G401 (cell line): ENCODE data around the gene EGLN2. TPM values are rescaled to one million over a fixed set of nuclear protein-coding genes. Genes with fewer than 3 reads are reported as not detected.
A peak's percentile ranks its signal among the peaks of the same experiment; 100 is the strongest.
"Not testable (repeated sequence)": the region's sequence is repeated elsewhere in the genome, so short reads cannot be mapped to it uniquely, and the experiment has no call there.

Experiments
- DNase-seq: peaks from one replicate; pipeline ENCODE4 v3.0.0-alpha.2; 2015; ENCODE audit warnings: low spot score
- in situ Hi-C: cut with HindIII; loops from 2 replicates; pipeline ENCODE4 v1.10.0; 2016; ENCODE audit warnings: low sequenced_read_pairs, mixed read lengths
- total RNA-seq: library from RNA; depleted of rRNA; stranded (reverse); fragments of >200 nt; shearing (Covaris generic); gene quantifications from 2 replicates; pipeline ENCODE4 v1.2.3, GENCODE V29; 2014

Gene EGLN2
- total RNA-seq, 1 experiment from 2014 or later = 117 TPM

DNA sequence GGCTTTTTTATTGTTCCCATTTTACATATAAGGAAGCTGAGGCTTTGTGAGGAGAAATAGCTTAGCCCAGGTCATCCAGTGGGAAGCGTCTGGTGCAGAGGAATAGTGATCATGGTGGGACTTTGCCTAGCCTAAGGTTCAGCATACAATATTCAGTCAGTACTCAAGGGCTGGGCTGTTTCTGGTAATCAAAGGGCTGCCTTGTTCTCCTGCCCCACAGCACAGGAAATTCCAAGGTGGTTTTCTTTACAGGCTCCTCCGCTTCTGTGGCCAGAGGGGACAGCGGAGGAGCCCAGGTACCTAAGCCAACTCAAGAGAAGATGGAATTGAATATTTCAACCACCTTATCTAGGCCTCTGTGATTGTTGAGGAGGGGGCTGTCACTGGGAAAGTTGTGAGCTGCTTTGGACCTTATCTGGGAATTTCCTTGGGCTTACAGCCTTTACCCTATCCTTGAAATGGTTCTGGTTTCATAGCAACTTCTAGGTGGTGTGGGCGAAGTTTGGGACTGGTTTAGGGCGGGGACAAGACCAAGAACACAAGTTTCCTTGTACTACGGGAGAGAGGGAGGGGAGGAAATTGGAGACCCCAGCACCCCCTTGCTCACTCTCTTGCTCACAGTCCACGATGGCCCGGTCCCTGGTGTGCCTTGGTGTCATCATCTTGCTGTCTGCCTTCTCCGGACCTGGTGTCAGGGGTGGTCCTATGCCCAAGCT, 23.9 kb upstream of the EGLN2 start, which contains the start of gene MIA:
Gene MIA (plus strand): TSS at position 606 of the 716 bp plus-strand sequence. CDS start 22 bp downstream, at position 628.
- no peak for DNase-seq
- in situ Hi-C loops = no loop called here

- in situ Hi-C loops = no loop called here
- DNase-seq = no peak
Observed at GRCh38 chr19:40775632-40776022, 23.4 kb upstream of the EGLN2 start.

DNA sequence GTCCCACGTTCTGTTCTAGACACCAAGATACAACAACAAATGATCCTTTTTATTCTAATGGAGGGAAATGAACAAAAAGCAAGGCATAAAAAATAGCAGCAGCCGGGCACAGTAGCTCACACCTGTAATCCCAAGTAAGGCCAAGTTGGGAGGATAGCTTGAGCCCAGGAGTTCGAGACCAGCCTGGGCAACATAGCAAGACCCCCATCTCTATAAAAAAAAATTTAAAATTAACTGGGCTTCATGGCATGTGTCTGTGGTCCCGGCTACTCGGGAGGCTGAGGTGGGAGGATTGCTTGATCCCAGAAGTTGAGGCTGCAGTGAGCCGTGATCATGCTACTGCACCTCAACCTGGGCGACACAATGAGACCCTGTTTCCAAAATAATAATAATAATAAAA, 22.6 kb upstream of the EGLN2 start:
- no peak for DNase-seq
- in situ Hi-C loops = no loop called here

GRCh38 chr19:40776932-40777644, 21.9 kb upstream of the EGLN2 start:
- DNase-seq = peak; percentile 98
- in situ Hi-C loops = no loop called here

GRCh38 chr19:40777645-40777936, 21.4 kb upstream of the EGLN2 start:
- in situ Hi-C loops = no loop called here
- no peak for DNase-seq

DNA sequence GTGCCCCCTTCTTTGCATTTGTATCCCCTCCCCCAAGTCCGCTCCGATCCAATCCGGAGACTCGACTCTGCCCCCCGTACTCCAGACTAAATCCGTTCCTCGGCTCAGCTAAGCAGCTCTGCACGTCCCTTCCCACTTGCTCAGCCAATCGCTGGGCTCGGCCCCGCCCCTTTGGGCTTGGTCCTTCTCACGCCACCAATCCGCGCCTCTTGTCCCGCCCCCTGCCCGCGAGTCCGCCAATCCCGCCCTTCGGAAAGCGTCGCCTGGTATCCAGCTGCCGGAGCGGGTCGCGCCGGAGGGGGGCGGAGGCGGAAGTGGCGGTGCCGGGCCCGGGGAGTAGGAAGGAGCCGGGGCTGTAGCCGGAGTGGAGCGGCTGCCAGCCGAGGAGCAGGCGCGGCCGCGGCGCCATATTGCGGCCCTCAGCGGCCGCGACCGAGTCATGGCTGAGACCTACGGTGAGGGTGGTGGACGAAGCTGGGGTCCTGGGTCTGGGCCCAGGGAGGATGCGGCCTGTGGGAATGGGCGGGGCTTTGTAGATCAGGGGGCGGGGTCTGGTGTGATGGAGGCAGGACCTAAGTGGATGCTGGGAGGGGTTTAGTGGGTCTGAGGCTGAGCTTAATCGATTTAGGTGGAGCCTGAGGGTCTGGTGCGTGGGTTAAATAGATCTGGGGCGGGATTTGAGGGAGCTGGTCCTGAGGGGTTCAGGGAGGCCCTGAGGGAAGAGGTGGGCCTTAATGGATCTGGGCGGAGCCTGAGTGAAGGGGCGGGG, 20.9 kb upstream of the EGLN2 start, which contains the start of gene RAB4B:
Gene RAB4B (plus strand): TSS at position 311 of the 769 bp plus-strand sequence. CDS start 129 bp downstream, at position 440.
- in situ Hi-C loops = no loop called here

GRCh38 chr19:40778706-40779284, 20.2 kb upstream of the EGLN2 start:
- in situ Hi-C loops = no loop called here
- no peak for DNase-seq

More for the DNA sequence above, 20.9 kb upstream of the EGLN2 start, which contains the start of gene RAB4B:
- peak; percentile 100 for DNase-seq

- no peak for DNase-seq
- in situ Hi-C loops = no loop called here
Observed at GRCh38 chr19:40780582-40780981, 18.4 kb upstream of the EGLN2 start.

DNA sequence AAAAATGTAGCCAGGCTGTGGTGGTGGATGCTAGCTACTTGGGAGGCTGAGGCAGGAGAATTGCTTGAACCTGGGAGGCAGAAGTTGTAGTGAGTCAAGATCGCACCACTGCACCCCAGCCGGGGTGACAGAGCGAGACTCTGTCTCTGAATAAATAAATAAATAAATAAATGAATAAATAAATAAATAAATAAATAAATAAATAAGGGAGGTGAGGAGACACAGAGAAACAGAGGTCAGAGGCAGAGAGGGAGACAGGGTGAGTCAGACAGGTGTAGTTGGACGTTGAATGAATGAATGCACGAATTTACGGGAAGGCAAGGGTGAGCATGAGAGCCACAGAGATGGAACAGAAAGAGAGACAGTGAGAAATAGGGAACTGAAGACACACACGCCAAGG, 17.9 kb upstream of the EGLN2 start:
- in situ Hi-C loops = no loop called here
- no peak for DNase-seq

- in situ Hi-C loops = no loop called here
- DNase-seq = no peak
Observed at GRCh38 chr19:40783711-40784110, 15.3 kb upstream of the EGLN2 start.

GRCh38 chr19:40784146-40784545, 14.8 kb upstream of the EGLN2 start:
- in situ Hi-C loops, DNase-seq: not testable (repeated sequence)

GRCh38 chr19:40785526-40785925, 13.5 kb upstream of the EGLN2 start:
- DNase-seq = no peak
- in situ Hi-C loops = no loop called here

- in situ Hi-C loops = no loop called here
- no peak for DNase-seq
Observed at GRCh38 chr19:40786060-40787037, 12.6 kb upstream of the EGLN2 start.

DNA sequence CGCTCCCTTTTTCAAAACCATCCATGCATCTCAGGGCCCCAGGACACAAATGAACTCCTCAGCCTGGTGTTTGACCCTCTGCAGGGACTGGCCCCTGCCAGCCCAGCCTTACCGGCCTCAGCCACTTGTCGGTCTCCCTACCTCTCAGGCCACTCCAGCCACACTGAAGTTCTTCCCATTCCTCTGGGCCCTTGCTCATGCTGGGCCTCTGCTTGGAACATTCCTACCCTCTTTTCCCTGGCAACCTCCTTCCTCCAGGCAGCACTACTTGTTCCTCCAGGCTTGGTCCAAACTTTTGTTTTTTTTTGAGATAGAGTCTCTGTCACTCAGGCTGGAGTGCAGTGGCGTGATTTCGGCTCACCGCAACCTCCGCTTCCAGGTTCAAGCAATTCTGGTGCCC, 7.6 kb upstream of the EGLN2 start:
- in situ Hi-C loops = no loop called here
- no peak for DNase-seq

DNA sequence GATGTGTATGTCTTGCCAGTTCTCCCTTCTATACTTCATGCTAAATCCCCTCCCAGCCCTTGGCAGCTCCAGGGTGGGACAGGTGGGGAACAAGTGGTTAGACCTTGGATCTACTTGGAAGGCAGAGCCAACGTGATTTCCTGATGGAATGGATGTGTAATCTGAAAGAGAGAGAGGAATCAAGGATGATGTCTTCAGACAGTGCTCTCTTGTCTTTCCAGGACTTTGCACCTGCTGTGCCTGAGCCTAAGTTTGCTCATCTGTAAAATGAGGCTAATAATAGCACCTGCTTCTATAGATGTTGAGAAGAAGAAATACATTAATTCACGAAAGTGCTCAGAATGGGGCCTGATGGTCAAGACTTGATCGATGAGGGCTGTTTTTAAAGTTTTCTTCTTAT, 7.0 kb upstream of the EGLN2 start:
- in situ Hi-C loops = no loop called here

DNA sequence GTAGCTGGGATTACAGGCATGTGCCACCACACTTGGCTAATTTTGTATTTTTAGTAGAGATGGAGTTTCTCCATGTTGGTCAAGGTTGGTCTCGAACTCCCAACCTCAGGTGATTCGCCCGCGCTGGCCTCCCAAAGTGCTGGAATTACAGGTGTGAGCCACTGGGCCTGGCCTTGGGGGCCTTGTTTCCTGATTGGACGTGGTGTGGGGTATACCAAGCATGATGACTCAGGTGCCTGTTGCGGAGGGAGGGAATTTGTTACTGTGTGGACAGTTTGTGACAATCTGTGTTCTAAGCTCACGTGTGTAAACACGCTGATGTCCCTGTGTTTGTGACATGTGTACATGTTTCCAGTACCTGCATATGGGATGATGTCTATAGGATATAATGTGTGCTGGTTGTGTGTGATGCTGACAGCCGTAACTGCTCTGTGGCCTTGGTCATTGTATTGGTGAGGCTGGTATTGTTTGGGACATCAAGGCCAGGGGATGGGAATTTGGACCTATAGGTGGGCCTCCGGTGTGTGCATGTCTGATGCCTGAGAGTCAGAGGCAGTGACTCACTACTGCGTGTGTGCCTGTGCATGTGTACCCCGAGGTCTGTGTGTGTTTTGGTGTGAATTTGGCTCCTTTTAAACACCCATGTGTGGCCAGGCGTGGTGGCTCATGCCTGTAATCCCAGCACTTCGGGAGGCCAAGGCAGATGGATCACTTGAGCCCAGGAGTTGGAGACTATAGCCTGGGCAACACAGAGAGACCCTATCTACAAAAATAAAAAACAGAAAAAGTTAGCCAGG, 1.6 kb upstream of the EGLN2 start:
- DNase-seq = no peak
- in situ Hi-C loops = no loop called here

More for the DNA sequence above, 7.0 kb upstream of the EGLN2 start:
- no peak for DNase-seq

GRCh38 chr19:40797963-40798682, 868 bp upstream of the EGLN2 start:
- DNase-seq = peak; percentile 75
- in situ Hi-C loops = no loop called here
